Kidney (tissue), 14 donors: ENCODE data around the gene ARHGEF17. TPM values are rescaled to one million over a fixed set of nuclear protein-coding genes. Genes with fewer than 3 reads are reported as not detected.

Experiments used
- DNase-seq, 5 donors: peaks; one replicate each; pipeline ENCODE4 v3.0.0-alpha.2; 2013 to 2020
- FAIRE-seq: peaks from 2 replicates; lab custom pipeline; 2012; peaks lifted over from hg19 to GRCh38; lab: Jason Lieb, UNC
- H3K27ac ChIP-seq, 2 donors: one replicate each; pipeline ENCODE4 v1.7.0; 2013; ENCODE audit warnings: low read depth in 2 of 2, low read length in 2 of 2, inconsistent platforms in 1 of 2
- H3K27me3 ChIP-seq: one replicate; pipeline ENCODE4 v1.7.1; 2013; ENCODE audit warnings: low read length, inconsistent platforms; ENCODE audit not compliant: control insufficient read depth, insufficient read depth
- H3K36me3 ChIP-seq, 3 donors: one replicate each; pipeline versions ENCODE4 v1.7.0 to v1.7.1; 2013; ENCODE audit warnings: low read length in 3 of 3, control low read depth in 1 of 3, inconsistent platforms in 1 of 3; ENCODE audit not compliant: insufficient read depth in 3 of 3, control insufficient read depth in 2 of 3
- H3K4me1 ChIP-seq, 3 donors: one replicate each; pipeline versions ENCODE4 v1.7.0 to v1.7.1; 2013; ENCODE audit warnings: low read length in 3 of 3, inconsistent platforms in 1 of 3, low read depth in 1 of 3; ENCODE audit not compliant: control insufficient read depth in 2 of 3, insufficient read depth in 2 of 3
- H3K4me3 ChIP-seq, 3 donors: one replicate each; pipeline versions ENCODE4 v1.7.0 to v1.8.1; 2013; ENCODE audit warnings: low read length in 3 of 3, control low read depth in 1 of 3, inconsistent platforms in 1 of 3
- H3K9ac ChIP-seq, 3 donors: one replicate each; pipeline versions ENCODE4 v1.7.0 to v1.7.1; 2013; ENCODE audit warnings: low read length in 3 of 3, control low read depth in 1 of 3, inconsistent platforms in 1 of 3
- H3K9me3 ChIP-seq, 3 donors: one replicate each; pipeline versions ENCODE4 v1.7.0 to v1.7.1; 2013; ENCODE audit warnings: low read length in 3 of 3, control low read depth in 1 of 3, inconsistent platforms in 1 of 3; ENCODE audit not compliant: control insufficient read depth in 2 of 3, insufficient read depth in 1 of 3
- CTCF ChIP-seq: IDR thresholded peaks from 3 replicates; pipeline ENCODE4 v1.5.1; 2012; ENCODE audit warnings: mild to moderate bottlenecking, moderate library complexity, borderline replicate concordance; ENCODE audit not compliant: insufficient read depth; ENCODE audit errors: extremely low read depth
- intact Hi-C: fragments of 100-400 bp; cut with DNase I; formaldehyde crosslinking; loops from one replicate; pipeline ENCODE4 v1.11.1; 2022
- polyA plus RNA-seq: library from polyadenylated mRNA; stranded (reverse); fragments of 350-450 nt; fragmentation: Illumina TruSeq; extraction: RNeasy Lipid Tissue Mini Kit (QIAGEN cat#74804); gene quantifications from one replicate; pipeline ENCODE4 v1.2.3, GENCODE V29; 2014; ENCODE audit warnings: low read depth, low replicate concordance; ENCODE audit not compliant: insufficient read depth
- total RNA-seq: library from RNA; stranded (reverse); fragmentation: NEBNext Ultra II Directional; extraction: Animal tissue kit (Norgen Biotek cat#: 25700); gene quantifications from one replicate; pipeline ENCODE4 v1.2.1, GENCODE V29; 2021
- donor health status: control.
- donor health status: control.
- donor health status: control.
- donor health status: control.
- donor health status: control.
- donor health status: DM: yes; HTN: yes; CAD: no.
- donor health status: Normal renal cell carcinoma (clear cell type).

The ARHGEF17 gene
- total and polyA plus RNA-seq, 2 donors from 2014 or later, result 36.6 to 68.2 TPM

DNA sequence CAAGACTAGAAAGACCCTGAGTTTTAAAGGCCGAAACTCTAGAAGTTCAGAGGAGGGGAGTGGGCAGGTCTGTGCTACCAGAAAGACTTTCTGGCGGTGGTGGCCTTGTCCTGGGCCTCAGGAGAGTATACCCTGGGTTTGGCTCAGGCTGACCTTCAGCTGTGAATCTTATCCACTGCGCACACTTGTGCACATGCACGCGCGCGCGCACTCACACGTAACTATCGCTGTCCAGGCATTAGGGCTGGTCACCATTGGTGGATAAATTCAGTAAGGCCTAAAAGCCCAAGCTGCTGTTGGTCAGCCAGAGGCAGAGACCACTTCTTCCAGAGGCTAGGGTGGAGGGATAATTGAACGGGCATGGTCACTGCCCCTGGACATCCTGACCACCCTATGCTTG lies 25.1 kb downstream of the ARHGEF17 start:
- intact Hi-C loops, result no loop called here
- FAIRE-seq (no peak), DNase-seq (no peak)
- peak overlapping the region; percentile 59 to 71 for H3K27ac ChIP-seq
- H3K36me3 ChIP-seq, result peaks cover 0 to 3% (median 2%) of the 10 kb centered on the region in 3 donors
- H3K4me3 ChIP-seq, result peak overlapping the region in 1 of 3 donors; percentile 25
- peaks cover 14 to 69% (median 66%) of the 10 kb centered on the region in 3 donors for H3K4me1 ChIP-seq
- H3K9ac ChIP-seq, result peak overlapping the region in 1 of 3 donors; percentile 37
- H3K27me3 ChIP-seq, result no peaks in the 10 kb centered on the region
- no peaks in the 10 kb centered on the region for H3K9me3 ChIP-seq
- no peak for TF ChIP-seq CTCF

GRCh38 chr11:73333640-73334383 lies 25.7 kb downstream of the ARHGEF17 start:
- no peak for TF ChIP-seq CTCF
- peak overlapping the region in 1 of 3 donors; percentile 37 for H3K9ac ChIP-seq
- H3K4me3 ChIP-seq, result peak overlapping the region in 1 of 3 donors; percentile 15
- intact Hi-C loops, result no loop called here
- no peak for FAIRE-seq
- H3K36me3 ChIP-seq, result peaks cover 0 to 3% (median 2%) of the 10 kb centered on the region in 3 donors
- H3K4me1 ChIP-seq, result peaks cover 14 to 69% (median 68%) of the 10 kb centered on the region in 3 donors
- no peaks in the 10 kb centered on the region for H3K27me3 ChIP-seq
- H3K27ac ChIP-seq, result peak overlapping the region; percentile 59 to 71
- no peaks in the 10 kb centered on the region for H3K9me3 ChIP-seq
- no peak for DNase-seq

- Histone ChIP-seq H3K36me3 (peaks cover 0 to 3% (median 2%) of the 10 kb centered on the region in 3 donors), H3K9ac (peak overlapping the region in 1 of 3 donors; percentile 7), H3K4me3 (peak overlapping the region in 1 of 3 donors; percentile 15), H3K4me1 (peaks cover 14 to 71% (median 70%) of the 10 kb centered on the region in 3 donors), H3K27me3 (no peaks in the 10 kb centered on the region), H3K27ac (peak overlapping the region; percentile 59 to 71), H3K9me3 (no peaks in the 10 kb centered on the region)
- no peak for FAIRE-seq
- intact Hi-C loops, result no loop called here
- no peak for TF ChIP-seq CTCF
- DNase-seq, result peak in 4 of 5 donors; percentile 48 to 95 (median 79)
These were observed 26.5 kb downstream of the ARHGEF17 start for GRCh38 chr11:73334384-73335203.
